C4-2B (cell line): ENCODE measurements around the gene ORM2.

ENCODE experiments used
- ZFX ChIP-seq: fragments of 450-650 bp; IDR thresholded peaks from 2 replicates; pipeline ENCODE4 v1.6.1; 2017
- TF ChIP-seq, protein P1 (sequence below): fragments of 450-650 bp; conservative IDR thresholded peaks from 2 replicates; pipeline ENCODE4 v1.5.1; 2017; ENCODE audit warnings: mild to moderate bottlenecking

DNA sequence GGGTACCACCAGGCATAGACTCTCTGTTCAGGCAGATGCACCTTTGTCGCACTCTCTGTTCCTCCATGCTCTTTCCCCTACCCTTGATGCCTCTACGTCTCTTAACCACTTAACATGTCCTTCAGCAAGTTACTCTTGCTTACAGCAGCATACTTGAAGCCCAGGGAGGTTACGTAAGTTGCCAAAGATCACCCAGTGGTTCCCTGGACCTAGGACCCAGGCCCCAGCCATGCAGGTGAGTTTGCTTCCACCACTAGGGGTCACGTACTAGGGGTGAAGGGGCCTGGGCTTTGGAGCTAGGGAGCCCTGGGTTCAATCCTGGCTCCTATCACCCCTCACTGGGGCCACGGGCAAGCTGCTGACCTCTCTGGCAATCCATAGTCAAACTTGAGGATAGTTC lies 49.2 kb downstream of the ORM2 start:
- TF ChIP-seq, protein P1, sequence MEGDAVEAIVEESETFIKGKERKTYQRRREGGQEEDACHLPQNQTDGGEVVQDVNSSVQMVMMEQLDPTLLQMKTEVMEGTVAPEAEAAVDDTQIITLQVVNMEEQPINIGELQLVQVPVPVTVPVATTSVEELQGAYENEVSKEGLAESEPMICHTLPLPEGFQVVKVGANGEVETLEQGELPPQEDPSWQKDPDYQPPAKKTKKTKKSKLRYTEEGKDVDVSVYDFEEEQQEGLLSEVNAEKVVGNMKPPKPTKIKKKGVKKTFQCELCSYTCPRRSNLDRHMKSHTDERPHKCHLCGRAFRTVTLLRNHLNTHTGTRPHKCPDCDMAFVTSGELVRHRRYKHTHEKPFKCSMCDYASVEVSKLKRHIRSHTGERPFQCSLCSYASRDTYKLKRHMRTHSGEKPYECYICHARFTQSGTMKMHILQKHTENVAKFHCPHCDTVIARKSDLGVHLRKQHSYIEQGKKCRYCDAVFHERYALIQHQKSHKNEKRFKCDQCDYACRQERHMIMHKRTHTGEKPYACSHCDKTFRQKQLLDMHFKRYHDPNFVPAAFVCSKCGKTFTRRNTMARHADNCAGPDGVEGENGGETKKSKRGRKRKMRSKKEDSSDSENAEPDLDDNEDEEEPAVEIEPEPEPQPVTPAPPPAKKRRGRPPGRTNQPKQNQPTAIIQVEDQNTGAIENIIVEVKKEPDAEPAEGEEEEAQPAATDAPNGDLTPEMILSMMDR = no peak
- TF ChIP-seq ZFX = no peak
